HG02852 (cell line): Measurements from ENCODE around the gene MKNK2.
"Not testable (repeated sequence)": the region's sequence is repeated elsewhere in the genome, so short reads cannot be mapped to it uniquely, and the experiment has no call there.

Experiments used
- ATAC-seq: cut with Tn5 transposase; IDR thresholded peaks from one replicate; pipeline ENCODE4 v1.9.1; 2021; ENCODE audit warnings: mild to moderate bottlenecking, moderate library complexity; ENCODE audit not compliant: unreplicated experiment

MKNK2 gene

DNA sequence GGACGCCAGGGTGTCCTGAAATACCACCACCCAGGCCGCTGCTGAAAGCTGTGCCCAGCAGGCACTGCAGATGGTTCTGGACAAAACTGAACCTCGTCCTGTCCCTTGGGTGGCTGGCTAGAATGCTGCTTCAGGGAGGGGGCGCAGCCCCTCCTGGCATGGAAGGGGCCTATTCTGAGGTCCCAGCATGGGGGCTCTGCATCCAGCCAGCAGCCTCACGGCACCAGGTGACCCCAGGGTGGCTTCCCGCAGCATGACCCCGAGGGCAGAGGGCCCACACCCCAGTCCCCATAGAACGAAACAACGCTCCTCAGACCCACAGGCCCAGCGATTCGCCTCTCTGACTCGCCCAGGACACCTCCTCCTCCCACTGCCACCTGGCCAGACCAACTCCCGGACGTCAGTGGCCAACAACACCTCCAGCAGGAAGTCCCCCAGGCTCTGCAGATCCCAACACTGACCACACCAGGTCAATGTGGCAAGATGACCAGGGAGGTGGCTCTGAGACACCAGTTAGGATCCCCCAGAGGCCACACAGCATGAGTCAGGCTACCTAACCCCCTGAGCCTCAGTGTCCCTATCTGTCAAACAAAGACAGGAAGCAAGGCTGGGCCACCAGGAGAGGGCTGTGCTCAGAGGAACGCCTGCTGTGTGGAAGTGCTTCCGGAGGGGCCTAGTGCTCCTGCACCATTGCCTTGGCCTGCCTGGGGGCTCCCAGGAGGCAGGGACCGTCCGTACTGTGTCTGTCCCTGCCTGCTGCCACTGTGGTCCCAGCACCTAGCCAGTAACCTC is 6.1 kb downstream of the MKNK2 start:
- ATAC-seq = no peak

DNA sequence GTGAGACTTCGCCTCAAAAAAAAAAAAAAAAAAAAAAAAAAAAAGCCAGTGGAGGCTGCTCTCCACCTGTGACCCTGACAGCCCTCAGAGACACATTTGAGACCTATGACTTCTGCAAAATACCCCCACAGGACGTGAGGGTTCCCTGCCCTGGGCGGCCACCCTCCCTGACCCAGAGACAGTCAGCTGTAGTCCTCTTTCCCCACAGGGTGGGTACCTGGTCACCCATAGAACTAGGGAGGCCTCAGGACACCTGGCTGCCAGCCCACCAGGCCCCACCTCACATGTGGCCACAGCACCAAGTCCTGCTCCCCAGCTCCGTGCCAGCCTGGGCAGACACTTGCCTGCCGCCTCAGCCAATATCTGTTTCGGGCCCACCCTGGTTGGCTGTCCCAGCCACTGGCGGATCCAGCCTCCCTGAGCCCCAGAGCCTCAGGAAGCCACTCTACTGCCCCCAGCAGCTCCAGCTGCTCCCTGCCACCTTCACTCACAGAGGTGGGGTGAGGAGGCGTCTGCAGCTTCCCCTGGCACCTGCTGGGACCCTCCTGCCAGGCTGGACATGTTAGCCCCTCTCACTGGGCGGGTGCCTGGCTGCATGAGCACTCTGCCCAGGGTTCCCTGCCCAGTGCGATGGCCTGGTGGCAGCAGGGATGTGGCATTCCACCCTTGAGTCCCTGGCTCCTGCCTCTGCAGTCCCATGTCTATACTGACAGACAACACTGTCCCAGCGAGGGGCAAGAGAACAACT is 6.9 kb downstream of the MKNK2 start:
- ATAC-seq = no peak

GRCh38 chr19:2043251-2043641 is 7.8 kb downstream of the MKNK2 start:
- no peak for ATAC-seq

GRCh38 chr19:2042485-2043250 is 8.4 kb downstream of the MKNK2 start:
- no peak for ATAC-seq

DNA sequence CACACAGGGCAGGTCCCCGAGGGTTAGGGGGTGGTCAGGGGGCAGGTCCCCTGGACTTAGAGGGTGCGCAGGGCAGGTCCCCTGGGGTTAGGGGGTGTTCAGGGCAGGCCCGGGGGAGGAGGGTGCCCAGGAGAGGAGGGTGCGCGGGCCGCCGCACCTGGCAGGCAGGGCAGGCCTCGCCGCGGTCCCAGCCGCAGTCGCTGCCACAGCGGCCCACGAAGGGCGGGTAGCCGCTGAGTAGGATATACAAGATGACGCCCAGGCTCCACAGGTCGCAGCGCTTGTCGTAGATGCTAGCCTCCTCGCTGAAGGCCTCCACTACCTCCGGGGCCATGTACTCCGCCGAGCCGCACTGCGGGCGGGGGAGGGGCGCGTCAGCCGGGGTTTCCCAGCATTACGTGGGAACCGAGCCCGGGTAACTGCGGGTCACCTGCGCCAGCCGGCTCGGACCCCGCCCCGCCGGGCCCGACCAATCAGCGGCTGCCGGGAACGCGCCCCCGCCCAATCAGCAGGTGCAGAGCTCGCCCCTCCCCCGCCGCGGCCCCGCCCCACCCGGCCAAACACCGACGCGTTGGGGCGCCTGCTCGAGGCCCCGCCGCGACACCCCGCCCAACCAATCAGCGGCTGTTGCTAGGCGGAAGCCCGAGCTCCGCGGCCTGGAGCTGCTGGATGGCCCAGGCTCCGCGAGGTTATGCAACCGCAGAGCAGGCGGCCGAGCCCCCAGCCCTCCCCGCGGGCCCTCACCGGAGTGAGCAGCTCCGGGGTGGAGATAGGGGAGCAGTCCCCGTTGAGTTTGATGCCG is 9.2 kb downstream of the MKNK2 start:
- peak; percentile 80 for ATAC-seq

DNA sequence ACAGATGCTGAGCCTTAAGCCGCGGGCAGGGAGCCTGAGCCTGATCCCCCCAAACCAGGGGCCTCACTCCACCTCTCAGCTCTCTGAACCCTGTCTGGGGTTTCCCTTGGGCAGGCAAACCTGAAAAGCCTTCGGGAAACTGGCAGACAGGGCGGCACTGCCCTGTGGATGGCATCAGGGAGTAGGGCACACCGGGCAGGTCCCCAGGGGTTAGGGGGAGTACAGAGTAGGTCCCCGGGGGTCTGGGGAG is 9.7 kb downstream of the MKNK2 start:
- no peak for ATAC-seq

DNA sequence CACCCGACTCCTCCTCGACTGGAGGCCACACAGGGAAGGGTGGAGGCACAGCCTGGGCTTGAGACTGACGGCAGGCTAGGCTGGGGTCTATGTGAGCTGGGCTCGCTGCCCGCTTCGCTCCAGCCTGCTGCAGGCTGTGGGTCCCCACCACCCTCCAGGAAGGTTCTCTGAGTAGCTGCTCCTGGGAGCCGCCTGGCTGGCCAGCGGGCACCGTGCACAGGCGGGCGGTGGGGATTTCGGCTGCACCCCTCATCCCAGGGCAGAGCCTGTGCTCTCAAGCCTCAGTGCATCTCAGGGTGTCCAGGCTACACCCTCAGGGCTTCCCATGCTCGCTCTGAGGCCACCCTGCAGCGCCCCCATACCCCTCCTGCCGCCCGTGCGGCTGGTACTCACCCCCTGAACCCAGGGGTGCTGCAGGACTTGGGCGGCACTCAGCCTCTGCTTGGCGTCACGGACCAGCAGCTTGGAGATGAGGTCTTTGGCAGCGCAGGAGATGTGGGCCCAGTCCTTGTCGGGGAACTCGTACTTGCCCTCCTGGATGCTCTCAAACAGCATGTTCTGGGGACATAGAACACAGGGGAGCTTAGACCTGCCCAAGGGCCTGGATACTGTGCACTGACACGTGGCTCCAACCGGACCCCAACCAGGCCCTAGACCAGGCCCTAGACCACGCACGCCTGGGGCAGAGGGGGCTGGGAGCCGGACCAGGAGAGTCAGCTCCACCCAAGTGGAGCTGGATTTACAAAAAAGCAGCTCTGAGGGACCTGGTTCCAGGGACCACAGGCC is 10.2 kb downstream of the MKNK2 start:
- no peak for ATAC-seq

GRCh38 chr19:2039959-2040646 is 10.9 kb downstream of the MKNK2 start:
- no peak for ATAC-seq

DNA sequence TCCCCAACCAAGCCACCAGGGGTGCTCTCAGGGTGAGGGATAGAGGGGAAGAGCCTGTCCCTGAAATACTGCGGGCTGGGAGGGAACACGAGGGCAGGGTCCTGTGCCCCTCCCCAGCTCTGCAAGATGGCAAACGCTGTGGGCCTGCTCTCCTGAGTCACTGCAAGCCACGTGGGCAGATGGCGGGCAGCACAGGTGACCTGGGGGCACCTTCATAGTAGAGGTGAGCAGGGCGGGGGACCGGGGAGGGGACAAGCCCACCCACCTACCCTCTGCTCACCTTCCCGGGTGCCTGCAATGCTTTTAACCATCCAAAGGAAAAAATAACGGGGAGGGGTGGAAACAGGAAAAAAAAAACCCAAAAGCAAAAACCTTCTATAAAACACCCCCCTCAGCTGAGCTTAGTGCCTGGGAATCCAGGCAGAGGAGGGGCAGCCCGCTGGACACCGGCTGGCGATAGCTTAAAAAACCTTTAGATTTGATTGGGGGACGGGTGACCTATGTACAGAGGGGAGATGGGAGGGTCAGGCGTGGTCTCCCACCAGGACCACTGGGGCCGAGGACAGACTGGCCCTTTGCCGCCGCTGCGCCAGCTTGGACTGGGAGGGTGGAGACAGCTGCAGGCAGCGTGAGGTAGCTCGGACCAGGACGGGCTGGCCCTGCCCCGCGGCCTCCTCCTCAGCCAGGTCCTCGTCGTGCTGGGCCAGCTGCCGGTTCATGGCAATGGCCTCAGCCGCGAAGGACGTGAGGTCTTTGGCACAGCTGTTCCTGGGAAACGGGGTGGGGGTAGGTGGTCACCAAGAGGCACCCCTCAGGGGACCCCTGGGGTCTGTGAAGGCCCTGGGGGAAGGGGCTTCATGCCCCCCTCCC is 11.7 kb downstream of the MKNK2 start:
- no peak for ATAC-seq

DNA sequence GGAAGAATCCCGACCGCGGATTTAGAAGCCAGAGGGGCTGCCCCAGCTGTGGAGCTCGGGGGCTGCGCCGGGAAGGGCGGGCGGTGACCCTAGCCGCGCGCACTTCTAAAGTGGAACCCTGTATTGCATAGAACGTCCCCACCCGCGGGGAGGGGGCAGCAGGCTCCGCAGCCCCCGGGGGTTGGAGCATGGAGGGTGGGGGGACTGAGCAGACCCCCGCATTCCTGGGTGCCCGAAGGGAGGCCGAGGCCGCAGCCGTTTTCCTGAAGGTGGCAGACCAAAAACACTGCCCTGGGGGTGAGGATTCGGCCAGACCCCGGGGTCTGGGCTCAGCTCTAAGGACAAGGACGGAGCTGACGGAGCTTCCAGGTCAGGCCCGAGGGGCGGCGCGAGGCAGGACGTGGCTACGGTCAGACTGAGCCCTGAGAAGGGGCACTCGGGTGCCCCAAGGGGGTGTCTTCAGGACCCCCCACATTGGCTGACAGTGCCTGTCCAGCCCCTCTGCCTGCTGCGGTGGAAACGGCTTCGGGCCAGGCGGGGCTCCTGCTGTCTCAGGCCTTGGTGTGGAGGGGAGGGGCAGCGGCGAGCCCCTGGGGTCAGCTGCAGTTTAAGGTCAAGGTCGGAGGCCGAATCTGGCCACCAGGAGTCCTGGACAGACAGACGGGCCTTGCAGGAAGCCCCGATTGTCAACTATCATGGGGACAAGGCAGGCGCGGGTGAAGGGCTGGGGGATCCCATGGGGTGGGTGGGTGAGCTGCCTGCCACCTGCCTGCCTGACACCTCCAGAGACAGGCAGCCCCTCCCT is 12.6 kb downstream of the MKNK2 start:
- no peak for ATAC-seq

DNA sequence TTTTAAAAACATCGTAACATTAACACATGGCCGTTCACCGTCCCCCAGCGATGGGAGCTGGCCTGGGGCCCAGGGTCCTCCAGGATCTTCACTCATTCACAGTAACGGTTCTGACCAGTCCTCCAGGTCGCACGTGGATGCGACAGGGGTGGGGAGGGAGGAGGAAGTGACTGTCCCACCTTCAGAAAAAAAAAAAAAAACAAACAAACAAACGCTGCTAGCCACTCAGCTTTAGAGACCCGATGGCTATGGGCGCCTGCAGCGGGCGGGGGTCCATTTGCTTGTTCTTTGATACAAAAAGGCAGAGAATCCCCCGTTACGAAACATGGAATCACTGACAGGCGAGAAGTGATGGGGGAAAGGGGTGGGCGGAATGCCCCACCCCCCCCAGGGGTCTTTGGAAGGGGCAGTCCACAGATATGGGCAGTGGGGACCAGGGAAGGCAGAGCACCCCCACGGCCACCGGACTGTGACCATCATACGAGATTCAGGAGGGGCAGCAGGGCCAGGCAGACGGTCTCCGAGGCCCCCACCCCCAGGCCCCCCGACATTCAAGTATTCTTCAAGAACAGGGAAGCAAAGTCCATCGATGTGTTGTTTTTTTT is 13.3 kb downstream of the MKNK2 start:
- ATAC-seq = no peak

DNA sequence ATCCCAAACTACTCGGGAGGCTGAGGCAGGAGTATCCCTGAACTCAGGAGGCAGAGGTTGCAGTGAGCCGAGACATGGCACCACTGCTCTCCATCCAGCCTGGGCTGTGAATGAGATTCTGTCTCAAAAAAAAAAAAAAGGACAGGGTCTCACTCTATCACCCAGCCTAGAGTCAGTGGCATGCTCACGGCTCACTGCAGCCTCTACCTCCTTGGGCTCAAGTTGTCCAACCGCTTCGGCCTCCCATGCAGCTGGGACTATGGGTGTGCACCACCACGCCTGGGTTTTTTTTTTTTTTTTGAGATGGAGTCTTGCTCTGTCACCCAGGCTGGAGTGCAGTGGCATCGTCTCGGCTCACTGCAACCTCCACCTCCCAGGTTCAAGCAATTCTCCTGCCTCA is 14.6 kb downstream of the MKNK2 start:
- ATAC-seq = no peak

GRCh38 chr19:2035590-2035991 is 15.5 kb downstream of the MKNK2 start:
- ATAC-seq = no peak

DNA sequence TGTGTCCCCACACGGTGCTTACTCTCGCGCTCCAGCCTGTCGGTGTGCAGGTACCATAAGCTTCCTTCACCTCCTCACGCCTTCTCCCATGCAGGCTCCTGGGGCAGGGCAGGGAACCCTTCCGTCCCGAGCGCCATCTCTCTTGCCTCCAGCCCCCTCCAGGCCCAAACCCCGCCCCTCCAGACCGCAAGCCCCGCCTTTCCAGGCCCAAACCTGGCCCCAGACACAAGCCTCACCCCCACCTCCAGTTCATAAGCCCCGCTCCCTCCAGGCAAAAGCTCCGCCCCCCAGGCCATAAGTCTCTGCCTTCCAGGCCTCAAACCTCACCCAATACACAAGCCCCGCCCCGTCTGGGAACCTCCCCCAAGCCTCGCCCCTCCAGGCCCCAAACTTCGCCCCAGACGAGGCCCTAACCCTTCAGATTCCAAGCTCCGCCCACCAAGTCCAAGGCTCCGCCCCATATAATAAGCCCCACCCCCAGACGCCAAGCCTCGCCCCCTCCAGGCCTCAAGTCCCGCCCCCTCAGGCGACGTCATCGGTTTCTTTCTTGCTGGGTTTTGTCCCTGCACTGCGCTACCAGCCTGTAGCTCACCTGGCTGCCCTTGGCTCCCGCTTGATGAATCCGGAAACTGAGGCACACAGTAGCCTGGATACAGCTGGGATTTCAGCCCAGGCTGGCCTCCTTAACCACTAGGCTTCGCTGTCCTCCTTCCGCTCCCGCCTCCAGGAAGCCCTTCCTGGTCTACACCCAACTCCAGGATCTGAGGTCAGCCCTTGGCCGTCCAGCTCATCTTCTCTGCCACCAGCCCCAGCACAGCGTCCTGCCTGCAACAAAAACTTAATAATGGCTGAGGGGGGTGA is 16.1 kb downstream of the MKNK2 start:
- ATAC-seq = no peak

DNA sequence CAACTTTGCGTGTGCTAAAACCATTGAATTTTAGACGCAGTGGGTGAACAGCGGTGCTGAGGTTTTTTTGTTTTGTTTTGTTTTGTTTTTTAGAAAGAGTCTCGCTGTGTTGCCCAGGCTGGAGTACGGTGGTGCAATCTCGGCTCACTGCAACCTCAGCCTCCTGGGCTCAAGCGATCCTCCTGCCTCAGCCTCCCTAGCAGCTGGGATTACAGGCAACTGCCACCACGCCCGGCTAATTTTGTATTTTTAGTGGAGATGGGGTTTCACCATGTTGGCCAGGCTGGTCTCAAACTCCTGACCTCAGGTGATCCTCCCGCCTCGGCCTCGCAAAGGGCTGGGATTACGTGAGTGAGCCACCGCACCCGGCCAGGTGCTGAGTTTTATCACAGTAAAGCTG is 16.8 kb downstream of the MKNK2 start:
- ATAC-seq = not testable (repeated sequence)

DNA sequence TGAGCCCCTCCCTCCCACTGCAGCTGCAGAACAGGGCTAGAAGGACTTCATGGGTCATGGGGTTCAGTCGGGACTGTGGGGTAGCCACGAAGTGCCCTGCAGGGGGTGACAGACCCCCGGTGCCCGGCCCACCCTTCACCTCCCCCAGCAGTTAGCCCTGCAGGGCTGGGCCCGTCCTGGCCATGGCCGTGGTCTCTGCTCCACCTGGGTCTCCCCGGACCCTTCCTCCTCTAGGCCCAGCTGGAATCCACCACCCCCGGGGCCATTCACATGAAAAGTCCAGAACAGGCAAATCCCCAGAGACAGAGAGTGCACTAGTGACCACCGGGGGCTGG is 17.3 kb downstream of the MKNK2 start:
- ATAC-seq = no peak
